ENCODE data around the gene FER.
"Not testable (repeated sequence)": the region's sequence is repeated elsewhere in the genome, so short reads cannot be mapped to it uniquely, and the experiment has no call there.

FER gene

GRCh38 chr5:108945094-108945493 is 197.4 kb downstream of the FER start:
- DNase-seq (ENCODE audit: insufficient read length, low spot score): no peak
- FAIRE-seq: peak; percentile 48

GRCh38 chr5:108946008-108946407 is 198.3 kb downstream of the FER start:
- DNase-seq (ENCODE audit: insufficient read length, low spot score): no peak
- FAIRE-seq: no peak

GRCh38 chr5:108947164-108947563 is 199.5 kb downstream of the FER start:
- FAIRE-seq: no peak
- no peak for DNase-seq (ENCODE audit: insufficient read length, low spot score)

GRCh38 chr5:108950276-108950675 is 202.6 kb downstream of the FER start:
- no peak for FAIRE-seq
- DNase-seq (ENCODE audit: insufficient read length, low spot score): no peak

GRCh38 chr5:108953940-108954339 is 206.2 kb downstream of the FER start:
- FAIRE-seq: no peak
- no peak for DNase-seq (ENCODE audit: insufficient read length, low spot score)

DNA sequence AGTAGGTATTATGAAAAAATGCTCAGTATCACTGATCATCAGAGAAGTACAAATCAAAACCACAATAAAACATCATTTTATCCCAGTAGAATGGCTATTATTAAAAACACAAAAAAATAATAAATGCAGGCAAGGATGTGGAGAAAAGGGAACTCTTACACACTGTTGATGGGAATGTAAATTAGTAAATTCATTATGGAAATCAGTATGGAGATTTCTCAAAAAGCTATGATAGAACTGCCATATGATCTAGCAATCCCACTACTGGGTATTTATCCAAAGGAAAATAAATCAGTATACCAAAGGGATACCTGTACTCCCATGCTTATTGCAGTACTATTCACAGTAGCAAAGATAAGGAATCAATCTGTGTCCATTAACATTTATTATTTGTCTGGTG is 209.6 kb downstream of the FER start:
- FAIRE-seq (peak; percentile 40), DNase-seq (ENCODE audit: insufficient read length, low spot score) (no peak)

- DNase-seq (ENCODE audit: insufficient read length, low spot score) (no peak), FAIRE-seq (no peak)
These were observed 219.2 kb downstream of the FER start for GRCh38 chr5:108966910-108967309.

DNA sequence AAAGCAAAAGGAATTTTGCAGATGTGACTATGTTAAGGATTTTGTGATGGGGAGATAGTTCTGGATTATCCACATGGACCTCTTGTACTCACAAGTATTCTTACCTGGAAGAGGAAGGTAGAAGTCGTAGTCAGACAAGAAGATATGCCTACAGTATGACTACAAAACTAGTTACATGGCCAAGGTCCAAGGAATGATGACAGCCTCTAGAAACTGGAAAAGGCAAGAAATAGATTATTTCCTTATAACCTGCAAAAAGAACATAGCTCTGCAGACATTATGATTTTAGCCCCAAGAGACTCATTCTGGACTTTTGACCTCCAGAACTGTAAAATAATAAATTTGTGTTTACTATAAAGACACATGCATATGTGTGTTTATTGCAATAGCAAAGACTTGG is 226.9 kb downstream of the FER start:
- DNase-seq (ENCODE audit: insufficient read length, low spot score) (no peak), FAIRE-seq (no peak)

DNA sequence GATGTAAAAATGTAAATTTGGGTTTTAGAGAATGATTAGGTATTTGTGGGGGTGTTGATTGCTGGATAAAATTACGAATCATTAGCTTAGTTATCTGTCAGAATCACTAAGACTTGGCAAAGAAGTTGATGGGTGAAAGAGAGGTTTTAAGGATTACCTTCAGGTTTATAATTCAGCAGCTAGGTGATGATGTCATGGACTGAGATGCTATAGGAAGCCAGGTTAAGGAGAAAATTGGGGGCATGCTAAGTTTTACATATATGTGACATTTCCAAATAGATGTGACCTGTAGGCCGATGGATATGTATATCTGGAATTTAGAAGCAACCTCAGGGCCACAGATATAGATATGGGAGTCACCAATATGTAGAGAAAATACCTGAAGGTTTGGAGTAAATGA is 228.0 kb downstream of the FER start:
- DNase-seq (ENCODE audit: insufficient read length, low spot score): no peak
- FAIRE-seq: no peak

DNA sequence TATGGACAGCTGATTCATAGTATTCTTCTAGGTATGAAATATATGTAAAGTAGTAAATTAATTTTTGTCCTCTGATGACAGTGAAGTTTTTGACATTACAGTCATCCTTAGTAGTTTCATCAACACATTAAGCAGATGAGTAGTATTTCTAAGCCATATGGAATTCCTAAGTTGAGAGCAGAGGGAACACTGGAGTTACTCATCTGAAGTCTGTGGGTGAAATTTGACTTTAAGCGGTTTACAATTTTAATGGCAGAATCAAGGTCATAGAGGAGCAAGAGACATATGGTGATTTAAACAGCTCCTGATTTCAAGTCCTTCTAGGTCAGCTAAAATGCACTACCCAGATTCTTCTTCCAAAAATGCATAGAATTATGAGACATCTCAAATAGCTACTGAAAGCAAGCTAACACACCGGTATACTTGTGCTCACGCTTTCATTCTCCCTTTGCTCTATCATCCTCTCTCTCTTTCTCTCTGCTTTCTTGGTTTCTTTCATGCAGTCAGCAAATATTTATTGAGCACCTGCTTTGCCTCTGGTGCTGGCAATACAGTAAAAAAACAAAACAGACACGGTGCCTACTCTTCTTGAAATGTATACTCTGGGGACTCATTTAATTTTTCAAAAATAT is 235.9 kb downstream of the FER start:
- DNase-seq (ENCODE audit: insufficient read length, low spot score): no peak
- FAIRE-seq: no peak

- no peak for DNase-seq (ENCODE audit: insufficient read length, low spot score)
- FAIRE-seq: peak; percentile 52
These were observed 242.2 kb downstream of the FER start for GRCh38 chr5:108989761-108990392.

GRCh38 chr5:108992396-108993085 is 244.8 kb downstream of the FER start:
- FAIRE-seq; DNase-seq (ENCODE audit: insufficient read length, low spot score): not testable (repeated sequence)

- FAIRE-seq: not testable (repeated sequence)
These were observed 245.7 kb downstream of the FER start for GRCh38 chr5:108993440-108993839.

GRCh38 chr5:108997720-108998119 is 250.0 kb downstream of the FER start:
- no peak for FAIRE-seq
- no peak for DNase-seq (ENCODE audit: insufficient read length, low spot score)

More at GRCh38 chr5:108993440-108993839, 245.7 kb downstream of the FER start:
- not testable (repeated sequence) for DNase-seq (ENCODE audit: insufficient read length, low spot score)

DNA sequence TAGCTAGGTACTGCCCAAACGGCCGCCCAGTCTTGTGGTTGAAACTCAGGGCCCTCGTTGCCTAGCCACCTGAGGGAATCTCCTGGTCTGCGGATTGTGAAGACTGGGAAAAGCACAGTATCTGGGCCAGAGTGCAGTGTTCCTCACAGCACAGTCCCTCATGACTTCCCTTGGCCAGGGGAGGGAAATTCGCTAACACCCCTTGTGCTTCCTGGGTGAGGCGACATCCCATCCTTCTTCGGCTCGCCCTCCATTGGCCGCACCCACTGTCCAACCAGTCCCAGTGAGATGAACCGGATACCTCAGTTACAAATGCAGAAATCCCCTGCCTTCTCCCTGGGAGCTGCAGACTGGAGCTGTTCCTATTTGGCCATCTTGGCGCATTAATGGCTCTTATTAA is 250.5 kb downstream of the FER start:
- FAIRE-seq (no peak), DNase-seq (ENCODE audit: insufficient read length, low spot score) (no peak)

DNA sequence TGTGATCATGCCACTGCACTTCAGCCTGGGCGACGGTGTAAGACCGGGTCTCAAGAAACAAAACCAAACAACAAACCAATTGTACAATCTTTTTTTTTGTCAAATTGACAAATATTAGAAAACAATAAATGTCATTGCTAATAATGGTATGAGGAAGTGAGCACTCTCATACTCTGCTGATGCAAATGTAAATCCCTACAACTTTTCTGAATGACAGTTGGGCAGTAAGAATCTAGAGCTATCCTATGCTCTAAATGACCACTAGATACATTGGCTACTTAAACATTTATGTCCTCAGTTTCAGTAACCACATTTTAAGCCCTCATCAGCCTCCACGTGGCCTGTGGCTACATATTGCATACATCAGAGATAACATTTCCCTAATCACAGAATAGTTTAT is 256.2 kb downstream of the FER start:
- FAIRE-seq (no peak), DNase-seq (ENCODE audit: insufficient read length, low spot score) (no peak)

GRCh38 chr5:109005297-109006009 is 257.8 kb downstream of the FER start:
- no peak for FAIRE-seq
- no peak for DNase-seq (ENCODE audit: insufficient read length, low spot score)

DNA sequence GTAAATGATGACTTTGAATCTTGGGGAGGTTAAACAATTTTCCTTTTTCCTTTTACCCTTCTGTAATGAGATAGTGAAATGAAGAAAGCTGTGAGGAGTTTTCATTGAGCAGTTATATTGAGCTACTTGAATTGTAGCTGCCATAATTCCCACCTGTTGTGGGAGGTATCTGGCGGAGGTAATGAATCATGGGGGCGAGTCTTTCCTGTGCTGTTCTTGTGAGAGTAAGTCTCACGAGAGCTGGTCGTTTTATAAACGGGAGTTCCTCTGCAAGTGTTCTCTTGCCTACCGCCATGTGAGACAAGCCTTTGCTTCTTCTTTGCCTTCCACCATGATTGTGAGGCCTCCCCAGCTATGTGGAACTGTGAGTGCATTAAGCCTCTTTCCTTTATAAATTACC is 258.4 kb downstream of the FER start:
- DNase-seq (ENCODE audit: insufficient read length, low spot score): no peak
- no peak for FAIRE-seq

DNA sequence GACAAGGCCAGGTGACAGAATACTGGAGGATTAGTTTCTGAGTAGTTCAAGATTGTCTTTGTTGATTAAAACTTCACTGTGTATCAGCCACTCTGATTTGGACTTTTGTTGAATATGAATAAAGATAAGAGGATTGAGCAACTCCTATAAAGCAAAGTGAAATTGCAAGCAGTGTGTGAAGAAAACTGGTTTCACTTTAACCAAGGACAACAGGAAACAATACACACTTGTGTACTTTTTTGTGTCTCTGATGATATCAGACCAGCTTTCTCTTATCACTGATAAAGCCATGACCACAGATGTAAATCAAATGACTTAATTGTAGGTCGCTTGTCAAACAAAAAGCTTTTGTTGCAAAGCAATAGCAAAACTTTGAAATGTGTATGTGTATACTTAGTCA is 268.6 kb downstream of the FER start:
- DNase-seq (ENCODE audit: insufficient read length, low spot score): peak; percentile 8

DNA sequence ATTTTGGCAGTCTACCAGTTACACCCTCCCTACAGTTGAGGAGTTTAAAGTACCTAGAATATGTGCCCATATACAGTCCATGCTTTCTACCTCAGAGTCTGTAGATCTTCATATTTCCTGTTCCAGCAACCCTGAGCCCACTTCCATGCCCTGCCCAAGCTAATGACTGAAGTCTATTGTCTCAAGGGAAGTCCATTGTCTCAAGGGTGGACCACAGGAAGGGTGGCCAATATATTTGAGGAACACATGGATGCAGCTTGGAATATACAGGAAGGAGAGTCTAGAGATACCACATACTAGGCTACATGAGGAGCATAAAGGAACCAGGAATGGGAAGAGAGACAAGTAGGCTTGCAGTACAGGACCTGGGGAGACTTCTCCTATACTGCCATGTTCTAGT is 274.4 kb downstream of the FER start:
- no peak for FAIRE-seq
- DNase-seq (ENCODE audit: insufficient read length, low spot score): no peak

More for the DNA sequence above, 268.6 kb downstream of the FER start:
- peak; percentile 77 for FAIRE-seq

DNA sequence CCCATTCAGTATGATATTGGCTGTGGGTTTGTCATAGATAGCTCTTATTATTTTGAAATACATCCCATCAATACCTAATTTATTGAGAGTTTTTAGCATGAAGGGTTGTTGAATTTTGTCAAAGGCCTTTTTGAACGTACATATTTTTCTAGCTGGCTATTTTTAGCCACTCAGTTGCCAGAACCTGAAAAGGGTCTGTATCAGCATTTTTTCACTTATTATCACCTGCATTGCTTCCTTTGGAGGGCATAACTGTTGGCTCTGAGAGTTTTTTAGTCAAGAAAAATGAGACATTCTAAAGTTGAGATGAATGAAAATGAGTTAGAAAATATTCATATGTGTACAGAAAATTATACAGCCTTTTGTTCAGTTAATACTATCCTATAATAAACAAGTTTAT is 278.0 kb downstream of the FER start:
- not testable (repeated sequence) for DNase-seq (ENCODE audit: insufficient read length, low spot score); FAIRE-seq
